GM21360 (cell line): ENCODE results near the gene MPZ.
"Not testable (repeated sequence)": the region's sequence is repeated elsewhere in the genome, so short reads cannot be mapped to it uniquely, and the experiment has no call there.

Source experiments
- ATAC-seq: cut with Tn5 transposase; IDR thresholded peaks from one replicate; pipeline ENCODE4 v1.9.1; 2021; ENCODE audit warnings: mild to moderate bottlenecking, moderate library complexity; ENCODE audit not compliant: unreplicated experiment

MPZ gene

GRCh38 chr1:161257109-161257508, 52.7 kb downstream of the MPZ start:
- ATAC-seq = not testable (repeated sequence)

GRCh38 chr1:161255955-161256520, 53.7 kb downstream of the MPZ start:
- ATAC-seq = not testable (repeated sequence)

DNA sequence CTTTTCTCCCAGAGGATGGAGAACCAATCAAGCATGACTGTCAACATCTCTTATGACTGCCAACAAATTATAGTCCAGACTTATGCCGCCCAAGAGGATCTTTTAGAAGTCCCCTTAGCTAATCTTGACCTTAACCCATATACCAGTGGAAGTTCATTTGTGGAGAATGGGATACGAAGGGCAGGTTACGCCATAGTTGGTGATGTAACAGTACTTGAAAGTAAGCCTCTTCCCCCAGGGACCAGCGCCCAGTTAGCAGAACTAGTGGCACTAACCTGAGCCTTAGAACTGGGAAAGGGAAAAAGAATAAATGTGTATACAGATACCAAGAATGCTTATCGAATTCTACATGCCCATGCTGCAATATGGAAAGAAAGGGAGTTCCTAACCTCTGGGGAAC, 54.5 kb downstream of the MPZ start:
- not testable (repeated sequence) for ATAC-seq
